AG04450 (cell line): ENCODE measurements around the gene GSTA2. TPM values are rescaled to one million over a fixed set of nuclear protein-coding genes. Genes with fewer than 3 reads are reported as not detected.
"Not testable (repeated sequence)": the region's sequence is repeated elsewhere in the genome, so short reads cannot be mapped to it uniquely, and the experiment has no call there.

Experiments
- CTCF ChIA-PET: fragments of 300-600, 350-600 bp; formaldehyde crosslinking; extraction: SDS; loops from one replicate; lab custom pipeline; 2022; ENCODE audit warnings: antibody characterized with exemption, inconsistent platforms; lab: Charles Lee
- POLR2A ChIA-PET: fragments of 350-600 bp; formaldehyde crosslinking; extraction: SDS; loops from one replicate; lab custom pipeline; 2021; ENCODE audit warnings: antibody characterized with exemption, inconsistent platforms; lab: Yijun Ruan, JAX
- DNase-seq: peaks from one replicate; pipeline ENCODE4 v3.0.0-alpha.2; 2011; ENCODE audit warnings: low read depth, low spot score
- H3K27ac ChIP-seq: one replicate; pipeline ENCODE4 v1.5.1; 2012; ENCODE audit warnings: low read depth, low read length, control low read depth
- H3K27me3 ChIP-seq: one replicate; pipeline ENCODE4 v1.6.0; 2012; ENCODE audit warnings: low read length; ENCODE audit not compliant: control insufficient read depth, insufficient read depth
- H3K4me3 ChIP-seq: 2 replicates; pipeline ENCODE4 v1.5.1; 2011; ENCODE audit warnings: mild to moderate bottlenecking, low read depth, low read length, control low read depth
- H3K9me3 ChIP-seq: 2 replicates; pipeline ENCODE4 v1.5.1; 2012; ENCODE audit warnings: low read length; ENCODE audit not compliant: control insufficient read depth, insufficient read depth
- polyA plus RNA-seq: library from polyadenylated mRNA; depleted of rRNA; stranded (reverse); fragments of >200 nt; gene quantifications from 2 replicates; pipeline ENCODE4 v1.2.3, GENCODE V29; 2011
- TF ChIP-seq, protein P1 (sequence below): IDR thresholded peaks from 2 replicates; pipeline ENCODE4 v1.5.1; 2011; ENCODE audit warnings: low read depth, low read length, control low read depth, inconsistent platforms

GSTA2 gene
- polyA plus RNA-seq, 1 experiment, result not detected

- Histone ChIP-seq H3K27me3 (peaks cover 4% of the 10 kb centered on the region), H3K4me3 (no peak overlapping the region), H3K27ac (no peak overlapping the region), H3K9me3 (no peaks in the 10 kb centered on the region)
- TF ChIP-seq, protein P1, sequence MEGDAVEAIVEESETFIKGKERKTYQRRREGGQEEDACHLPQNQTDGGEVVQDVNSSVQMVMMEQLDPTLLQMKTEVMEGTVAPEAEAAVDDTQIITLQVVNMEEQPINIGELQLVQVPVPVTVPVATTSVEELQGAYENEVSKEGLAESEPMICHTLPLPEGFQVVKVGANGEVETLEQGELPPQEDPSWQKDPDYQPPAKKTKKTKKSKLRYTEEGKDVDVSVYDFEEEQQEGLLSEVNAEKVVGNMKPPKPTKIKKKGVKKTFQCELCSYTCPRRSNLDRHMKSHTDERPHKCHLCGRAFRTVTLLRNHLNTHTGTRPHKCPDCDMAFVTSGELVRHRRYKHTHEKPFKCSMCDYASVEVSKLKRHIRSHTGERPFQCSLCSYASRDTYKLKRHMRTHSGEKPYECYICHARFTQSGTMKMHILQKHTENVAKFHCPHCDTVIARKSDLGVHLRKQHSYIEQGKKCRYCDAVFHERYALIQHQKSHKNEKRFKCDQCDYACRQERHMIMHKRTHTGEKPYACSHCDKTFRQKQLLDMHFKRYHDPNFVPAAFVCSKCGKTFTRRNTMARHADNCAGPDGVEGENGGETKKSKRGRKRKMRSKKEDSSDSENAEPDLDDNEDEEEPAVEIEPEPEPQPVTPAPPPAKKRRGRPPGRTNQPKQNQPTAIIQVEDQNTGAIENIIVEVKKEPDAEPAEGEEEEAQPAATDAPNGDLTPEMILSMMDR, result no peak
- no peak for DNase-seq
- ChIA-PET POLR2A (no interaction called here), CTCF (interaction anchor here (0.6 kb wide), 1 partner anchor 21 kb away, joined by 3 read pairs; no protein-coding TSS in a partner anchor)
Measured at GRCh38 chr6:52779237-52779636, 16.0 kb upstream of the GSTA2 start.

GRCh38 chr6:52776711-52777351 lies 13.6 kb upstream of the GSTA2 start:
- H3K4me3 ChIP-seq, H3K27ac ChIP-seq, CTCF ChIA-PET, POLR2A ChIA-PET, H3K9me3 ChIP-seq, H3K27me3 ChIP-seq, DNase-seq: not testable (repeated sequence)

DNA sequence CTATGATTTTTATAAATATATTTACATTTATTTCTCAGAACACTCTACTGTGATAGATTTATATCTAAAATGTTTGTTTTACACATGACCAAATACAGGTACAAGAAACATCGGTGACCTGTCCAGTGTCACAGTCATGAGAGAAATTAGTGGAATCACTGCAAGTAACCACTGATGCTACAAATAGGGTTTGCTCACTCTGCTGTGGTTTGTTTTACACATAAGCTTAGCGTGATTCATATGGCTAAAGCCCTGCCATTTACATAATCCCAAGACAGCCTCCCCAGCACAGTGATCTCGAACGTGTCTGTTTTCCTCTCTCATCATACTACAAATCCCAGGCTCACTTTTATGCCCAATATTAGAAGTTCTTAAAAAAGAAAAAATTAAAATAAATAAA lies 6.1 kb upstream of the GSTA2 start:
- H3K27ac ChIP-seq, DNase-seq, POLR2A ChIA-PET, H3K9me3 ChIP-seq, H3K4me3 ChIP-seq, CTCF ChIA-PET, H3K27me3 ChIP-seq: not testable (repeated sequence)

DNA sequence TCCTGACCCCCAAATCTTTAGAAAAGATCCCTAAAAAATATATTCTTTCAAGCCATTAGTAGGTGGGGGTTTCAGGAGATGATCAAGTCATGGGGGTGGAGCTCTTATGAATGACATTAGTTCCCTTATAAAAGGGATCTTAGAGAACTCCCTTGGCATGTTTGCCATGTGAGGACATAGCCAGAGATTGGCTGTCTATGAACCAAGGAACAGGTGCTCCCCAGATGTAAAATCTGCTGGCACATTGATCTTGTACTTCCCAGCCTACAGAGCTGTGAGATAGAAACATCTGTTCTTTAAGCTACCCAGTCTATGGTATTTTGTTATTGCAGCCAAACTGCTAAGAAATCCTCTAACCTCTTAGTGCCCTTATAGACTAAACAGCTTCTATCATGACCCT lies 4.4 kb upstream of the GSTA2 start:
- POLR2A ChIA-PET, result interaction anchor here (0.6 kb wide), 2 partner anchors 313 to 749 kb away, joined by 4 read pairs; no protein-coding TSS in a partner anchor
- DNase-seq, CTCF ChIA-PET, H3K9me3 ChIP-seq, H3K4me3 ChIP-seq, H3K27me3 ChIP-seq, H3K27ac ChIP-seq: not testable (repeated sequence)

DNA sequence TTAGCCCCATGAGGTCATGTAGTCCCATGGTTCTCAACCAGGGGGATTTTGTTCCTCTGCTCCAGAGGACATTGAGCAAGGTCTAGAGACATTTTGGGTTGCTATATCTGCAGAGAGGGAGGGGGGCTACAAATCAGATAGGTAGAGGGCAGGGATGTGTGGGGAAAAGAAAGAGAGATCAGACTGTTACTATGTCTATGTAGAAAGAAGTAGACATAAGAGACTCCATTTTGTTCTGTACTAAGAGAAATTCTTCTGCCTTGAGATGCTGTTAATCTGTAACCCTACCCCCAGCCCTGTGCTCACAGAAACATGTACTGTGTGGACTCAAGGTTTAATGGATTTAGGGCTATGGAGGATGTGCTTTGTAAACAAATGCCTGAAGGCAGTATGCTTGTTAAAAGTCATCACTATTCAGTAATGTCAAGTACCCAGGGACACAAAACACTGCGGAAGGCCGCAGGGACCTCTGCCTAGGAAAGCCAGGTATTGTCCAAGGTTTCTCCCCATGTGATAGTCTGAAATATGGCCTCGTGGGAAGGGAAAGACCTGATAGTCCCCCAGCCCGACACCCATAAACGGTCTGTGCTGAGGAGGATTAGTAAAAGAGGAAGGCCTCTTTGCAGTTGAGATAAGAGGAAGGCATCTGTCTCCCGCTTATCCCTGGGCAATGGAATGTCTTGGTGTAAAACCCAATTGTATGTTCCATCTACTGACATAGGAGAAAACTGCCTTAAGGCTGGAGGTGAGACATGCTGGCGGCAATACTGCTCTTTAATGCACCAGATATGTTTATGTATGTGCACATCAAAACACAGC lies 1.4 kb downstream of the GSTA2 start:
- H3K4me3 ChIP-seq, H3K27me3 ChIP-seq, H3K27ac ChIP-seq, POLR2A ChIA-PET, DNase-seq, H3K9me3 ChIP-seq: not testable (repeated sequence)
- CTCF ChIA-PET, result interaction anchor here (0.6 kb wide), 1 partner anchor 284 kb away, joined by 3 read pairs; no protein-coding TSS in a partner anchor

DNA sequence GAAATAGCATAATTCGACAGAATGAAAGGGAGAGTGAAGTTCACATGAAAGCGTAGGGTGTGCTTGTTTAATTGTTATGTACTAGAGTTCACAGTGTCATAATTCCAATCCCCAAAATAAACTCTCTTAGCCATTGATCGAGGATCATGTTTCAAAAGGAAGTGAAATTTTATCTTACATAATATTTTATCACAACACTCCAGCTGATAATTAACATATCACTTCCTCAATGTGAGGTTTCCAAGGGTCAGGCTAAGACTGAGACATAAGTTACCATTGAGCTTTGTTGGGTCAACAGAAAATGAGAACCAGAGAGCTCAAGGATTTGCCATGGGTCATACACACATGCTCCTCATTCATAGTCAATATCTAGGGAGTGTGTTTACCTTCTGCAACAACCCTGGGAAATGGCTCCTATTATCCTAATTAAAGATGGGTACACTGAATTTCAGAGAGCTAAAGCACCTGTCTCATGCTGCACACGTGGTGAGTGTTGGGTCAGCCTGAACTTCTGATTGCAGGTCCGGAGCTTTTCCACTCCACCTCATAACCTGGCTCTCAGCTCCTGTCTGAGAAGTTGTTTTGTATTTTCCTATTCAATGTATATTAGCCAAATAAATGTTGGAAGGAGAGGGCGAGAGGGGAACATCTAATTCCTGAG lies 3.0 kb downstream of the GSTA2 start:
- DNase-seq, result no peak
- Histone ChIP-seq H3K4me3 (no peak overlapping the region), H3K9me3 (no peaks in the 10 kb centered on the region), H3K27ac (no peak overlapping the region), H3K27me3 (peaks cover 3% of the 10 kb centered on the region)
- ChIA-PET CTCF (no interaction called here), POLR2A (no interaction called here)
- TF ChIP-seq, protein P1, result no peak
